NK-92 treated with Interleukin-12 subunit alpha and Interleukin-12 subunit beta, amount 100 ng/mL, for 24 hours (cell line): Measurements from ENCODE around the gene KDM5B.
A peak's percentile ranks its signal among the peaks of the same experiment; 100 is the strongest.
"Not testable (repeated sequence)": the region's sequence is repeated elsewhere in the genome, so short reads cannot be mapped to it uniquely, and the experiment has no call there.

ENCODE experiments used
- DNase-seq: peaks from one replicate; lab custom pipeline; 2025; lab: John Stamatoyannopoulos, UW

The KDM5B gene

DNA sequence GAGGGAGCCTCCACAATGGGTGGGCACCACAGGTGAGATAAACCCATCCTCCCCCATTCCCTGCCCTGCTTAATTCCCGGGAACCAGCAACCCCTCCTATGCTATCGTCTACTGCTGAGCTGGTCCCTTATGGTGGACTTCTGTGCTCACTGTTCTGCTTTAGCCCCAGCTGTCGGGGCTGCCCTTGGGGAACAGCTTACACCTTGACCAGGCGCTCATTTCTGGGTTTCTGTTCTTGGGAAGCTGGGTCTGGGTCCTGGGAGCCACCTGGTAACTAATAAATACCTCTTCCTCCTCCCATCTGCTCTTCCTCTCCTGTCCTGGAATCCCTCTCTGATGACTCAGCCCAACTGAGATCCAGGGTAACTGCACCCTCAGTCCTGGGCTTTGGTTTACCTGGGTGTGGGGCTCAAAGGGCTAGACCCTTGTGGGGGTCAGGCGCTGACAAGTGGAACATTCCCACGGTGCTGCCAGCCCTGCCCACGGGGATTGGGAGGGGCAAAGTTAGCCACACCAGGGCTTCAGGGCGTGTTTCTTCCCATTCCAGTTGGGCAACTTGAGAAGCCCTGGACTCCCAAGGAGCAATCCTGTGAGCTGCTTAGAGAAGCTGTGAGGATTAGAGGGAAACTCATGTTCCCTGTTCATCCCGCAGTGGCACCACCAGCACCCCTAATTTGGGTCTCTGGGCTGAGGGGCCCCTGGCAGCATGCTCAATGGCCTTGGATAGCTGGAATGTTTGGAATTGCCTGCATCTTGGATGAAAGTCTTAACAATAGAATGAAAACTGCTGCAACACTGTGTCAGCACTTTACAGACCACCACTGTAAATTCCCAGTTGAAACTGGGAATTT lies 4.2 kb upstream of the KDM5B start:
- DNase-seq: no peak

DNA sequence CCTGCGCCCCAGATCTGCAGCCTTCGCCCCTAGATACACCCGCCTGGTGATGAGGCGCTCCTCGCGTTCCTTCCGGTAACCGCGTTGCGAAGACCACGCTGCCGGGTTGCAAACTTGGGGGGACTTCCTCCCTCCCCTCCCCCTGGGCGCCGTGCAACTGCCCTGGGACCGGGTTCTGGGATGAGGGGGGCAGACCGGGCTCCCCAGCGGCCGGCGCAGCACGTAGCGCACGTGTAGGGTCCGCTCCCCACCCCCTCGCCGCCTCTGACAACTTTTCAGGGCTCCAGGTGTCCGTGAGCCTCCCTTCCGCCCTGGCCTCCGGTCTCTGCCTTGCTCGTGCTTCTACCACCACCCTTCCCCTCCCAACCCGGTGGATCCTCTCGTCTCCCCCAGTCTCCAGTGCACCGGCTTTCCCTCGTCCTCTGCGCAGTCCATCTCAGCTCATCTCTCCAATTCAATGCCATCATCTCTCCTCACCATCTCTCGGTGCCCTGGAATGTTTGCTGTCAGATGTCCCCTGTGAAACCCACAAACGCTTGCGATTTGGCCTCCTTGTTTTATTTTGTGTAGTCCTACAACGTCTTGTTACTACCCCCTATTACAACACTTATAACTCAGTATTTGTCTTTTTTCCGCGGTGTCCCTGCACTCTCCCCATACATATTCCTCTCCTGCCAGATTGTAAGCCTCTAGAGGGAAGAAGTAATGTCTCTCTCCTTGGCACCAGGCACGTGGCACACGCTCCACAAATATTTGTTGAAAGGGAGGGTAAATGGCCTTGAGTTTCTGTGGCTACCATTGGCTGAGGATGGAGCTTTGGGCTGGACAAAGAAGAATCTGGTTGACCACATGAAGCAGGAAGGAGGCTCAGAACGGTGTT lies 3.3 kb upstream of the KDM5B start:
- no peak for DNase-seq

DNA sequence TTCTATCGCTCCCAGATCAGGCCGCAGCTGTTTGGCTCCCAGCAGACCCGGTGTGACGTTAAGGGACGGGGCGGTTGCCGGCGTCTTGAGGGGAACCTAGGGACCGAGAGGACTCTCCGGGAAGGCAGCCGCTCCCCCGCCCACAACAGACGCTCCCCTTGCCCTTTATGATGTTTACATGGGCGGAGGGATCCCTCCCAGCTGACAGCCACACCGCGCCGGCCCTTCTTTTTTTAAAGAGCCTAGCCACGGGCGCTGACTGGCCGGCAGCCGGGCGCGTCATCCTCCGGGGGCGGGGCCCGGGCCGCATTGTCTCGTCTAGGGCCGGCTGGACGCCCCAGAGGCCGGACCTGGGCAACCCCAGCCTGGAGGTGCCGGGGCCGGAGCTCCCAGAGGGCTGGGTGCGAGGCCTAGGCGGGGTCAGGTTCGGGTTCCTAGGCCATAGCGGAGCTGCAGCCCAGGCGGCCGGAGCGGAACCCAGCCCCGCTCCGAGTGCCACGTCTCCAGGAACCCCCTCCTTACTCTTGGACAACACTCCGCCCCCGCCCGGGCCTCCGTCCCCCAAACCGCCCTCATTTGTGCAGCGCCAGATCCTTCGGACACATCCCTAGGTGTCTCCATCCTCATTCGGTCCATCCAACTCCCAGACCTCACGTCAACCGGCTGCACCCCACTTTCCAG lies 2.5 kb upstream of the KDM5B start, which contains the start of gene PCAT6:
Gene PCAT6 (plus strand): TSS at position 340 of the 681 bp plus-strand sequence.
- DNase-seq: peak; percentile 39

DNA sequence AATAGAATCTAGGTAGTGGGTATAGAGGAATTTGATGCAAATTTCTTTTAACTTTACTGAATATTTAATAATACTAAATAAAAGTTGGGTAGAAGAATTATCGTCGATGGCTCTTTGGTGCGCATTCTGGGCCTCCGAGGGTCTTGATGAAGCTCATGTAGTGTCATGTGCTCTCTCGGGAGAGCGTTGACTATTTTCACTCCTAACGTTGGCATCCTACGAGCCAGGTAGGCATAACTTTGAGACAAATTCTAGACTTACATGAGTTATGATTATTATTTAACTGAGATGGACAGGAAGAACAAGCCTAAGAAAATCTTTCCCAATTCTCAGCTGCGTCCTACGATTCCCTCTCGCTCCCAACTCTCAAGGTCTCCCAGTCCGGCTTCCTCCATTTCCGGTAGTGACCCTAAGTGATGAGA lies 2.0 kb upstream of the KDM5B start:
- no peak for DNase-seq

DNA sequence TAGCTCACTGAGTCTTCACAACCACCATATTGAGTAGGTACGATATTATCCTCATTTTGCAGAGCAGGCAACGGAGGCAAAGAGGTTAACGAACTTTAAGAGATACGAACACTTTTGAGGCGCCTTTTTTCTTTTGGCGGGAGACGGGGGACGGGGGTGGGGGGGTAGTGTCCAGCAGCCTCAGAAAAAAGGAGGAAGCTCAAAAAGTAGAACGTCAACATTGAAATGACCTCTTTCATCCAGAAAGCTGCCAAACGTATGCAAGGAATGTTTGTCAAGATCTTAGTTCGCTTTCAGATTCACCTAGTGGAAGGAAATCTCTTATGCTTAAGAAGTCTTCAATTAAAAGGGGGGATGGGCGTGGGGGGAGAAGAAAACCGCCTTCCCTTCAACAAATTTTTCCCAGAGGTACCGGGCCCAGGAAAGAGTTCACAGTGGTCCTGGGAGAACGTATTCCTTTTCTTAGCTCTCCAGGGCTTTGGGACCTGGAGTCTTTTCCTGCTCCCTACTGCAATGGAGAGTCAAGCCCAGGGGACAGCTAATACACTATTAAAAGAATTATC lies 1.5 kb upstream of the KDM5B start:
- DNase-seq: no peak

DNA sequence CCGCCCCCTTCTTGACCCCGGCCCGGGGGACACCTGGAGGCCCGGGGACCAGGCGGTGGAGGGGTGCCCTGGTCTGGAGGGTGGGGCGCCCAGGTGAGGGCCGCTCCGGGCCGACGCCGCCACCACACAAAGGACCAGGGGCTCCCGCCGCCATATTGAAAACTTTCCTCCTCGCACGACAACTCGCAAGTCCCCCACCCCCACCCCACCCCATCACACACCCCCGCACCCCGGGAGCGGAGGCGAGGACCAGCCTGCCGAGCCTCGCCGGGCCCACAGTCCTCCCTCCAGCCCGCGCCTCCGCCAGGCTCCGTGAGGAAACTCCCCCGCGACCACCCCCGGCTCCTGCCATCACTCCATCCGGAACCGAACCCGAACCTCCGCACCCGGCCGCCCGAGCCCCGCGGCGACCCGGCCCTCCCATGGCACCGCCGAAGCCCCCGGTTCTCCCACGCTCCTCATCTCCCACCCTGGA lies 733 bp downstream of the KDM5B start:
- DNase-seq: no peak

DNA sequence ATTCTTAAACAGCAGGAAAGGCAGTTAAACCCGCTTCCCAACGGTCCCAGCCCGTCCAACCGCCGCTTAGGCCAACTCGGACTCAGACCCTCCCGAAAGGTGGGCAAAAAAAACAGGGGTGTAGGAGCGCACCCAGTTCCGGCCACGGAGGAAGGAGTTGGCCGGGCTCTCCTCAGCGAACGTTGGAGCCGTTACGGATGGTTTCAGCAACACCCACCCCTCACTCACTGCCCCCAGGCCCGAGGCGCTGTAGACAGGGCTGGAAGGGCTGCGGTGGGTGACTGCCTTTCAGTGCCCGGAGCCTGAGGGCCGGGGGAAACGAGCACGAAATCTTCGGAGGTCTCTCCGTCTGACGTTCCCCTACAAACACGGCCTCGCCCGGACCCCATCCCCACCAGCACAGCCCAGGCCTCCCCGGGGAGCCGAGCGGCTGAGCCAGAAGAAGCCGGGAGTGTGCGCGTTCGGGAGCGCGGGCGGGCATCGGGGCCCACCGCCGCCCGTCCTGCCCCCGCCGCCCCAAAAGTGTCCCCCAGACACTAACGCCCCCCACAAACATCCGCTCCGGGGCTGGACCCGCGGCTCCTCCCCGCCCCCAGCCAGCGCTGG lies 1.3 kb downstream of the KDM5B start:
- DNase-seq: no peak

DNA sequence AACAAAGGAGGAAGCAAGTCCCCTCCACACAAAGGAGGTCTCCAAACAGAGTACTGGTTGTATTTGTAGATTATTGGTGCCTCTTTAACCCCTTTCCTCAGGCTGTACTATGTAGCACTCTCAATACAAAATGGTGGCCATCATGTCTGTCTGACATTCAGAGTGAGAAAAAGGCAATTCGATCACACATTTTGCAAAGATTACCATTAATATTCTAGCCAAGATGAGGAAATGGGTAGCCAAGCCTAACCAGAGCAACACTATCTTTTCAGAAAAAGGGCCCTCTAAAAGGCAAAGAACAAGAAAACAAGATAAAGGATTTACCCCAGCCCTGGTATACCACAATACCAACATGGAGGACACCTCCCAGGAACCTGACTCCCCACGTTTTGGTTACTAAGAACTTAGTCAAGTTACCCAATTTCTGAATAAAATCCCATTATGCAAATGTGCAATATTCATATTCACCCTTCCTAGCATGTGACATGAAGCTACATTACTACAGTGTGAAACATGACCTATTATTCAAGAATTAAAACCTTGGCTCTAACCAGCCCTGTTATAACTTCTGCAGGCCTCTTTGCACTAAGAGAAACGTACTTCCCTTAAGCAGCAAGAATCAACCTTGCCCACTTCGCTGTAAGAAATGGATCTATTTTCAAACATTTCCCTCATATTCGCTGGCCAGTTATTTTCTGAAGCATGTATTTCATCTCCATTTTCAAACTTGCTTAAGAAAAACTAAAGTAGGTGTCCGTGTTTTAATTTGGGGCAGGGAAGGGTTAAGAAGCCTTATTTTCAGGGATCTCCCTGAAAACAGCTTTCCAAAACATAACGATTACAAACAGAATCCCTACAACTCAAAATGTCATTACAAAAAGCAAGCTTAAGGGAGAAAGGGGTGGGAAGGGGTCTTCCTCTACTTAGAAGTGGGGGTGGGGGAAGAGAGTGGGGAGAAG lies 2.1 kb downstream of the KDM5B start:
- DNase-seq: no peak

DNA sequence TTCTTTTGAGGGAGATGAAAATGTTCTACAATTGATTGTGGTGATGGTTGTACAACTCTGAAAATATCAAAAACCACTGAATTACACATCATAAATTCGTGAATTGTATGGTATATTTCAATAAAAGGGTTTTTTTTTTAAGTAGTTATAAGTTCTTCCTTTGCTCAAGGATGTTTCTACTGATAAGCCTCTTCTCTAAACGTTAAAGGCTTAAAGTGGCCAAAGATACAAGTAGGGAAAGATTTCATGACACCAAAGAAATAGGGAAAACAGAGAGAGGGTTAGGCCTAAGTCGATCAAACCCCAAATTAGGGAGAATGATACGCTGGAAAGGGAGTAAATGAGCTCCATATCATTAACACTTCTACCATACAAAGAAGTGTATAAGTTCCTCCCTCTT lies 4.1 kb downstream of the KDM5B start:
- DNase-seq: no peak

DNA sequence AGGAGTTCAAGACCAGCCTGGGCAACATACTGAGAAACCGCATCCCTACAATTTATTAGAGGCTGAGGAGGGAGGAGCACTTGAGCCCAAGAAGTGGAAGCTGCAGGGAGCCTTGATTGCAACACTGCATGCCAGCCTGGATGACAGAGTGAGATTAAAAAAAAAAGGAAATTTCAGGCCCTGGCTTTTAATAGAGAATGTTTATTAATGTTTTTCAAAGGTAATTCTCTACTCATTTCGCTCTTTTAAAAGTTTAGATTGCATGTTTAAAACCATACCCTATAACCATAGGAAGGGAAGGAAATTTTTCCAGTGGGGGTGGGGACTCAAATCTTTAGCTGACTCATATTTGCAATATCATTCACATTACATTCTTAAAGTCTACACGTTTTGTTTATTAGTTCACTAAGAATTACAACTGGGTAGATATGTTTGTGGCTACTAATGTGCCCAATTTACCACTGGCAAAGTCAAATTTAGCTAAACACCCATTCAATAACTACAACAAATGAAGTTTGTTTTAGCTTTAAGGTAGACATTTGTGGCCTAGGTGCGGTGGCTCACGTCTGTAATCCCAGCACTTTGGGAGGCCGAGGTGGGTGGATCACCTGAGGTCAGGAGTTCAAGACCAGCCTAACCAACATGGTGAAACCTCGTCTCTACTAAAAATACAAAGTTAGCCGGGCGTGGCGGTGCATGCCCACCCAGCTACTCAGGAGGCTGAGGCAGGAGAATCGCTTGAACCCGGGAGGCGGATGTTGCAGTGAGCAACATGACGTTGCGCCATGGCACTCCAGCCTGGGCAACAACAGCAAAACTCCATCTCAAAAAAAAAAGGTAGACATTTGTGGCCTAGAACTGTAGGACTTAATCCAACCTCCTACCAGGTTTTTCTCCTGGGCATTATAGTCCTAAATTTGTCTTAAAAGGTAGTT lies 5.0 kb downstream of the KDM5B start:
- DNase-seq: no peak

DNA sequence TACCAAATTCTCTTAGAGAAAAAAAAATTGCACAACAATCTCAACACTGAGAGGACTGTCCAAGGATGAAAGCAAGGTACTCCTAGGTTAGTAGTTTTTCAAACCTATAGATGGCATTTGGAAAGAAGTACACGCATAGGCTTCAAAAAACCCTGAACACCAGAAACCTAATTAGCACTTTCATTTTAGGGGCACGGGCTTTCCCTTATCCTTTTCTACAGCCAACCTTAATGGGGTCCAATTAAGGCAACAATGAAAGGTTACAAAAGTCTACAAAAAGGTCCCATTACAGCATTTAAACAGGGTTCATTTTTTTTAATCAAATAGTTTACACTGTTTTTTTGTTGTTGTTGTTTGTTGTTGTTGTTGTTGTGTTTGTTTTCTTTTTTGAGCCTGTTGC lies 6.2 kb downstream of the KDM5B start:
- no peak for DNase-seq

DNA sequence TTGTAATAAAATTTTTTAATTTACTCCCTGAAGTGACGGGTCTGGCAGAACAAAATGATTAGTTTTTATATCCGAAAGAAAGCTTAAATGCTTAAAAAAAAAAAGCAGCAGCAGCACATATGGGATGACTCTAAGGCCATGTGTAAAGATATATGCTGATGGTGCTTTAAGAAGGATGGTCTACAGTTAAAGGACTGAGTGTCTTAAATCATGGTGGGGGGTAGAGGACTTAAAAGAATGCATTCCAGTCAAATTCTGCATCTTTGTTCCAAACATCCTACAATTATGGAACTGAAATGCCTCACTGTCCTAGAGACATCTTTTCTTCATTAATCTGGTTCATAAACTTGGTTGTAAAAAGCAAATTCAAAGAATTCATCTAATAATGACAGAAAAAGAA lies 7.0 kb downstream of the KDM5B start:
- DNase-seq: no peak

DNA sequence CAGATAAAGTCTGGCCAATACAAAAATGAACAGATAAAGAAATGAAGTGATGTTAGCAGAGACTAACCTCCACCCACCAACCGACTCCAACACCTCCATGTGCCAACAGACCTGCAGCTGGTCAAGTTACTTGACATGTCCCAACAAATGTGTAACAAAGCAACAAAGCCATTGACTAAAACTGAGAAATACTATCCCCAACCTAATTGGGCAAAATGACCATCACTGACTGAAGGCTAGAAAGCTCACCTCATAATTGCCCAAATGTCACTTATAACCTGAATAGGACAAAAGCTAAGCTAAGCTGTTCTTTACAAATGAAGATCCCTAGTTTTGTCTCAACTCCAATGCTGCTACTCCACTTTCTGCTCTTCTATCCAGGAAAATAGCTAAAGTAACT lies 7.5 kb downstream of the KDM5B start:
- DNase-seq: no peak

DNA sequence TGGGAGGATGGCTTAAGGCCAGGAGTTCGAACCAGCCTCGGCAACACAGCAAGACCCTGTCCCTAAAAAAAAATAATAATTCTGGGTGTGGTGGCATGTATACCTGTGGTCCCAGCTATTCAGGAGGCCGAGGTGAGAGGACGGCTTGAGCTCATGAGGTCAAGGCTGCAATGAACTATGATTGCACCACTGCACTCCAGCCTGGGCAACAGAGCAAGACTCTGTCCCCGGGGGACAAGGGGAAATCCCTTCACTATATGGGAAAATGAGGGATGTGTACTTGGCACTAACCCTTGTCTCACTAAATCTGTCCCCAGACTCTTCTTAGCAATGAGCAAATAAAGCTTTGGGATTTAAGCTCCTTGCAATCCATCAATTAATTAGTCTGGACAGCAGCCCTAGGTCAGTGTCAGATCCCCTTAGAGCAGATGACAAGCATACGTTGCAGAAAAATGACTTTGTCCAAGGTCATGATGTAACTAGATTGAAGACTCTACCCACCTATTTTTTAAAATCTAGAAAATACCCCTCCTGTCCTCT lies 9.4 kb downstream of the KDM5B start:
- no peak for DNase-seq

DNA sequence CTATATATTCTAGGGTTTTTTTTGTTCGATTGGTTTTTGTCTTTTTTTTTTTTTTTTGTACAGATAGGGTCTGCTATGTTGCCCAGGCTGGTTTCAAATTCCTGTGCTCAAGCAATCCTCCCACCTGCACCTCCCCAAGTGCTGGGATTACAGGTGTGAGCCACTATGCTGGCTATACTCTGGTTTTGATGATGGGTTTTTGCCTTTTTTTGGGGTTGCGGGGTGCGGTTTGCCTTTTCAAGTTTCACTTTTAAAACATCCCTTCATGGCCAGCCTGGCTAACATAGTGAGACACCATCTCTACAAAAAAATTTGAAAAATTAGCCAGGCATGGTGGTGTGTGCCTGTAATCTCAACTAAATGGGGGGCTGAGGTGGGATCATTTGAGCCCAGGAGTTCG lies 10.0 kb downstream of the KDM5B start:
- DNase-seq: no peak

DNA sequence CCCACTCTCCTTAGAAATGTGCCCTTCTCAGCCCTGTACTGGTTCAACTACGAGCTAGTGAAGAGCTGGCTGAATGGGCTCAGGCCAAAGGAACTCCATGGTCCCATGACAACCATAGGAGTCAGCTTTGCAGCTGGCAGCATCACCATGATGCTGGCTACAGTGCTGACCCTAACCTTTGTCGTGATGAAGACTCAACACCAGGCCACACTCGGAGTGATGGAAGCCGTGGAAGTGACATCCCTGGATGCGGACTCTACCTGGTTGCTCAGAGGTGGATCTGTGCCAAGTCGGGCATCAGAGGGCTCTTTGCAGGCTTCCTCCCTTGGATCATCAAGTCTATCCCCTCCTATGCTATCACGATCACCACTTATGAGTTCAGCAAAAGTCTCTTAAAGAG lies 11.6 kb downstream of the KDM5B start:
- no peak for DNase-seq

DNA sequence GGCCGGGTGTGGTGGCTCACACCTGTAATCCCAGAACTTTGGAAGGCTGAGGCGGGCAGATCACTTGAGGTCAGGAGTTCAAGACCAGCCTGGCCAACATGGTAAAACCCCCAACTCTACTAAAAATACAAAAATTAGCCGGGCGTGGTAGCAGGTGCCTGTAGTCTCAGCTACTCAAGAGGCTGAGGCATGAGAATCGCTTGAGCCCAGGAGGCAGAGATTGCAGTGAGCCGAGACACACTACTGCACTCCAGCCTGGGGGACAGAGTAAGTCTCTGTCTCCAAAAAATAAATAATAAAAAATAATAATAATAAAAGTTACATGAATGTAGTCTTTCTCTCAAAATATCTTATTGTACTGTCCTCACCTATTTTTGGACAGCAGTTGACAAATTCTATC lies 13.3 kb downstream of the KDM5B start:
- DNase-seq: not testable (repeated sequence)

DNA sequence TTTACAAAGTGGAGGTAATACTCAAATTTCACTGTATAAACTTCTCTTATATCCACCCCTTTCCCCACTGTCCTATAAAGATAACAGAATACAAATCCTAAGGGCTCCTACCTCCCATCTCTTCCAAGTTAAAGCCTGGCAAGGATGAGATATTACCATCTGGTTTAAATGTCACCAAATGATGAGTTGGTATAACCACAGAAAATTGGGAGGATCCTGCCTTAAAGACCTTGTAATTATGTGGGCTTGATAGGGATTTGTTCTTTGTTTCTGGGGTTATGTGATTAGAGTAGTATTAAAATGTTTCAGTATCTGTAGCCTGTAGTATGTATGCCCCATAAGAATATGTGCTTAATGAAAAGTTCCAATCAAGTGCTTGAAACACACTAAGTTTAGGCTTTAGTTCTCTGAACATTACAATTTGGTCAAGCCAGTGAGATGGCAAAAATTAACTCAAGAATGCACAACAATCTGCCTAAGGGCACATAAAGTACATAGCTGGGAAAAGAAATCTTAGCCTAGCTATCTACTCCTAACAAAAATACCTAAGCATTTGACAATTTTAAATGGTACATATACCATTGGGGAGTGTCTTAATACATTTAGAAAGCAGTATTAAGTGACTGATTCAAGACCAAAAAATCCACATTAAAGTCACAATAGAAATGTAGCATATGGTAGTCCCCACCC lies 14.0 kb downstream of the KDM5B start:
- DNase-seq: no peak
